Suprapubic skin (tissue), 4 donors: Measurements from ENCODE around the gene BRIP1.

Experiments used
- CTCF ChIP-seq, 2 donors: fragments of 200-600 bp in 1 of 2; fragments of 450-650 bp in 1 of 2; sonication (generic) in 1 of 2; IDR thresholded peaks; one replicate each; pipeline ENCODE4 v1.5.1; 2016 to 2019; ENCODE audit warnings: antibody characterized with exemption in 2 of 2, mild to moderate bottlenecking in 1 of 2, moderate library complexity in 1 of 2
- EP300 ChIP-seq: sonication (generic); formaldehyde crosslinking; IDR thresholded peaks from one replicate; pipeline ENCODE4 v1.6.1; 2017; ENCODE audit warnings: antibody characterized with exemption
- POLR2A ChIP-seq, 2 donors: fragments of 450-650 bp; IDR thresholded peaks; one replicate each; pipeline ENCODE4 v1.6.1; 2017; ENCODE audit warnings: antibody characterized with exemption in 2 of 2, mild to moderate bottlenecking in 2 of 2, moderate library complexity in 2 of 2
- POLR2AphosphoS5 ChIP-seq, 3 donors: sonication (generic); formaldehyde crosslinking; IDR thresholded peaks; one replicate each; pipeline ENCODE4 v1.6.1; 2017; ENCODE audit warnings: antibody characterized with exemption in 3 of 3

- TF ChIP-seq CTCF (IDR thresholded peaks at IDR 0.05) (no peak), POLR2AphosphoS5 (IDR thresholded peaks at IDR 0.05) (no peak), EP300 (no peak), POLR2A (IDR thresholded peaks at IDR 0.05) (no peak)
These were observed 125.5 kb downstream of the BRIP1 start for GRCh38 chr17:61737820-61738219.
